Neural progenitor cell (in vitro differentiated cells): ENCODE data around the gene ACOT7. TPM values are rescaled to one million over a fixed set of nuclear protein-coding genes. Genes with fewer than 3 reads are reported as not detected.

ENCODE experiments used
- DNase-seq: peaks from one replicate; pipeline ENCODE4 v3.0.0-alpha.2; 2016; ENCODE audit warnings: low spot score
- H2AFZ ChIP-seq: fragments of 200-600 bp; sonication (generic); replicated peaks from 2 replicates; pipeline ENCODE4 v1.6.1; 2016; ENCODE audit warnings: antibody characterized with exemption
- H3F3A ChIP-seq: fragments of 200-600 bp; sonication (generic); 2 replicates; pipeline ENCODE4 v1.6.1; 2016; ENCODE audit warnings: antibody characterized with exemption, low read depth
- H3K27ac ChIP-seq: fragments of 200-600 bp; sonication (generic); 2 replicates; pipeline ENCODE4 v1.5.1; 2016; ENCODE audit warnings: mild to moderate bottlenecking
- H3K27me3 ChIP-seq: fragments of 200-600 bp; sonication (generic); 2 replicates; pipeline ENCODE4 v1.6.1; 2016; ENCODE audit warnings: mild to moderate bottlenecking, moderate library complexity
- H3K36me3 ChIP-seq: fragments of 200-600 bp; sonication (generic); 2 replicates; pipeline ENCODE4 v1.5.1; 2016
- H3K4me1 ChIP-seq: fragments of 200-600 bp; sonication (generic); 2 replicates; pipeline ENCODE4 v1.6.1; 2016; ENCODE audit warnings: mixed run types
- H3K4me2 ChIP-seq: fragments of 200-600 bp; sonication (generic); 2 replicates; pipeline ENCODE4 v1.6.1; 2016
- H3K4me3 ChIP-seq: fragments of 200-600 bp; sonication (generic); 2 replicates; pipeline ENCODE4 v1.5.1; 2016
- H3K79me2 ChIP-seq: fragments of 200-600 bp; sonication (generic); 2 replicates; pipeline ENCODE4 v1.6.1; 2016; ENCODE audit warnings: low read depth
- H3K9ac ChIP-seq: fragments of 200-600 bp; sonication (generic); 2 replicates; pipeline ENCODE4 v1.6.1; 2016
- H3K9me3 ChIP-seq: fragments of 200-600 bp; sonication (generic); 2 replicates; pipeline ENCODE4 v1.5.1; 2016; ENCODE audit warnings: low read depth
- H4K20me1 ChIP-seq: fragments of 200-600 bp; sonication (generic); 2 replicates; pipeline ENCODE4 v1.6.1; 2016; ENCODE audit warnings: low read depth
- H3K27ac Mint-ChIP-seq: 3 replicates; pipeline ENCODE4 v1.8.0; 2021; ENCODE audit warnings: mixed read lengths
- H3K27me3 Mint-ChIP-seq: 2 replicates; pipeline ENCODE4 v1.8.0; 2022; ENCODE audit warnings: low read depth, mild to moderate bottlenecking, inconsistent platforms, moderate library complexity, mixed read lengths; ENCODE audit not compliant: insufficient read depth
- H3K36me3 Mint-ChIP-seq: 3 replicates; pipeline ENCODE4 v1.8.0; 2021; ENCODE audit warnings: mixed read lengths
- H3K4me1 Mint-ChIP-seq: 3 replicates; pipeline ENCODE4 v1.8.0; 2021; ENCODE audit warnings: mixed read lengths
- H3K4me3 Mint-ChIP-seq: 3 replicates; pipeline ENCODE4 v1.8.0; 2021; ENCODE audit warnings: mild to moderate bottlenecking, moderate library complexity, mixed read lengths
- H3K9me3 Mint-ChIP-seq: 3 replicates; pipeline ENCODE4 v1.8.0; 2020; ENCODE audit warnings: mixed read lengths
- EZH2 ChIP-seq: fragments of 200-600 bp; sonication (generic); IDR thresholded peaks from 2 replicates; pipeline ENCODE4 v1.6.1; 2017; ENCODE audit warnings: antibody characterized with exemption, mild to moderate bottlenecking, moderate library complexity
- EZH2phosphoT487 ChIP-seq: fragments of 200-600 bp; sonication (generic); IDR thresholded peaks from 2 replicates; pipeline ENCODE4 v1.6.1; 2017; ENCODE audit warnings: antibody characterized with exemption
- total RNA-seq: library from RNA; depleted of rRNA; stranded (reverse); fragments of >200 nt; gene quantifications from 2 replicates; pipeline ENCODE4 v1.2.3, GENCODE V29; 2015; ENCODE audit warnings: low replicate concordance
- TF ChIP-seq, protein P1 (sequence below): fragments of 200-600 bp; sonication (generic); IDR thresholded peaks from 2 replicates; pipeline ENCODE4 v1.5.1; 2017; ENCODE audit warnings: antibody characterized with exemption, mild to moderate bottlenecking

The ACOT7 gene
- total RNA-seq, 1 donor from 2014 or later: 19.6 TPM

- Histone ChIP-seq H3F3A (peaks cover 34% of the 10 kb centered on the region), H3K4me2 (peak overlapping the region; percentile 45), H3K27ac (no peak overlapping the region), H3K36me3 (no peaks in the 10 kb centered on the region), H3K27me3 (peaks cover 100% of the 10 kb centered on the region), H3K9ac (no peak overlapping the region), H3K4me3 (peak overlapping the region; percentile 3), H3K9me3 (no peaks in the 10 kb centered on the region), H3K79me2 (no peaks in the 10 kb centered on the region), H4K20me1 (peaks cover 57% of the 10 kb centered on the region), H3K4me1 (peaks cover 30% of the 10 kb centered on the region), H2AFZ (no peak overlapping the region)
- DNase-seq: peak; percentile 78
- Mint-ChIP-seq H3K4me1 (peaks cover 13% of the 10 kb centered on the region), H3K9me3 (no peaks in the 10 kb centered on the region), H3K27ac (no peak overlapping the region), H3K36me3 (no peaks in the 10 kb centered on the region), H3K4me3 (no peak overlapping the region), H3K27me3 (peaks cover 70% of the 10 kb centered on the region)
- TF ChIP-seq EZH2: peak; percentile 27
- no peak for TF ChIP-seq EZH2phosphoT487
- TF ChIP-seq, protein P1, sequence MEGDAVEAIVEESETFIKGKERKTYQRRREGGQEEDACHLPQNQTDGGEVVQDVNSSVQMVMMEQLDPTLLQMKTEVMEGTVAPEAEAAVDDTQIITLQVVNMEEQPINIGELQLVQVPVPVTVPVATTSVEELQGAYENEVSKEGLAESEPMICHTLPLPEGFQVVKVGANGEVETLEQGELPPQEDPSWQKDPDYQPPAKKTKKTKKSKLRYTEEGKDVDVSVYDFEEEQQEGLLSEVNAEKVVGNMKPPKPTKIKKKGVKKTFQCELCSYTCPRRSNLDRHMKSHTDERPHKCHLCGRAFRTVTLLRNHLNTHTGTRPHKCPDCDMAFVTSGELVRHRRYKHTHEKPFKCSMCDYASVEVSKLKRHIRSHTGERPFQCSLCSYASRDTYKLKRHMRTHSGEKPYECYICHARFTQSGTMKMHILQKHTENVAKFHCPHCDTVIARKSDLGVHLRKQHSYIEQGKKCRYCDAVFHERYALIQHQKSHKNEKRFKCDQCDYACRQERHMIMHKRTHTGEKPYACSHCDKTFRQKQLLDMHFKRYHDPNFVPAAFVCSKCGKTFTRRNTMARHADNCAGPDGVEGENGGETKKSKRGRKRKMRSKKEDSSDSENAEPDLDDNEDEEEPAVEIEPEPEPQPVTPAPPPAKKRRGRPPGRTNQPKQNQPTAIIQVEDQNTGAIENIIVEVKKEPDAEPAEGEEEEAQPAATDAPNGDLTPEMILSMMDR: peak; percentile 80
These were observed 29.9 kb upstream of the ACOT7 start for GRCh38 chr1:6423321-6423999.

DNA sequence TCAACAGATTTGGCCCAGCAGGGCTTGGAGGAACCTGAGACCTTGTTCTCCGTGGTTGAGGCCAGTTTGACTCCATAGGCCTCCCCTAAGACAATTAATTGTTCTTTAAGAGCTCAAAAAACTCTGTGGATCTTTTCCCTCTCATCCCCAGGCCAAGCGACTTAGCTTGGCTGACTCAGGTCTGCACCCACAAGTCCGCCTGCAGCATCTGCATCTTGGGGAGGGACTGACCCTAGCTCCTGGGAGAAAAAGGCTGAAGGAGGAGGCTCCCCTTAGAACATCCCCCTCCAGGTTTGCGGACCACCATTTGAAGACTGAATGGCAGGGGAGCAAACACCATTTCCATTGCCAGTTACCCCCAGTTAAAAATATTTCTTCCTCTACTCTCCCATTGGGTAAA, 27.7 kb upstream of the ACOT7 start:
- H3K4me1 ChIP-seq: peaks cover 30% of the 10 kb centered on the region
- TF ChIP-seq, protein P1: no peak
- TF ChIP-seq EZH2phosphoT487 (no peak), EZH2 (no peak)
- peaks cover 76% of the 10 kb centered on the region for H3K27me3 Mint-ChIP-seq
- H3K27ac ChIP-seq: no peak overlapping the region
- no peaks in the 10 kb centered on the region for H3K36me3 Mint-ChIP-seq
- no peak overlapping the region for H3K9ac ChIP-seq
- peaks cover 100% of the 10 kb centered on the region for H3K27me3 ChIP-seq
- peaks cover 34% of the 10 kb centered on the region for H3F3A ChIP-seq
- peak overlapping the region; percentile 88 for H3K4me2 ChIP-seq
- peaks cover 60% of the 10 kb centered on the region for H4K20me1 ChIP-seq
- peaks cover 8% of the 10 kb centered on the region for H3K4me1 Mint-ChIP-seq
- no peak overlapping the region for H3K27ac Mint-ChIP-seq
- no peaks in the 10 kb centered on the region for H3K36me3 ChIP-seq
- DNase-seq: peak; percentile 46
- no peak overlapping the region for H3K4me3 ChIP-seq
- H3K9me3 ChIP-seq: no peaks in the 10 kb centered on the region
- H3K4me3 Mint-ChIP-seq: peak overlapping the region; percentile 13
- H3K9me3 Mint-ChIP-seq: no peaks in the 10 kb centered on the region
- no peaks in the 10 kb centered on the region for H3K79me2 ChIP-seq
- H2AFZ ChIP-seq: no peak overlapping the region

GRCh38 chr1:6420454-6421042, 27.0 kb upstream of the ACOT7 start:
- peak overlapping the region; percentile 88 for H3K4me2 ChIP-seq
- peak; percentile 60 for DNase-seq
- H3K4me3 ChIP-seq: peak overlapping the region; percentile 47
- no peak overlapping the region for H3K4me3 Mint-ChIP-seq
- peaks cover 71% of the 10 kb centered on the region for H3K27me3 Mint-ChIP-seq
- H3K9me3 Mint-ChIP-seq: no peaks in the 10 kb centered on the region
- peaks cover 34% of the 10 kb centered on the region for H3F3A ChIP-seq
- H3K27me3 ChIP-seq: peaks cover 100% of the 10 kb centered on the region
- no peak overlapping the region for H3K27ac ChIP-seq
- H3K4me1 Mint-ChIP-seq: peaks cover 8% of the 10 kb centered on the region
- no peaks in the 10 kb centered on the region for H3K36me3 ChIP-seq
- H3K4me1 ChIP-seq: peaks cover 30% of the 10 kb centered on the region
- H3K79me2 ChIP-seq: no peaks in the 10 kb centered on the region
- TF ChIP-seq, protein P1: no peak
- TF ChIP-seq EZH2phosphoT487 (peak; percentile 70), EZH2 (peak; percentile 30)
- H3K36me3 Mint-ChIP-seq: no peaks in the 10 kb centered on the region
- peaks cover 57% of the 10 kb centered on the region for H4K20me1 ChIP-seq
- no peak overlapping the region for H3K27ac Mint-ChIP-seq
- no peaks in the 10 kb centered on the region for H3K9me3 ChIP-seq
- H2AFZ ChIP-seq: no peak overlapping the region
- no peak overlapping the region for H3K9ac ChIP-seq
